AG04450 (cell line): ENCODE results near the gene DRD1. TPM values are rescaled to one million over a fixed set of nuclear protein-coding genes. Genes with fewer than 3 reads are reported as not detected.

Experiments used
- CTCF ChIA-PET: fragments of 300-600, 350-600 bp; formaldehyde crosslinking; extraction: SDS; loops from one replicate; lab custom pipeline; 2022; ENCODE audit warnings: antibody characterized with exemption, inconsistent platforms; lab: Charles Lee
- POLR2A ChIA-PET: fragments of 350-600 bp; formaldehyde crosslinking; extraction: SDS; loops from one replicate; lab custom pipeline; 2021; ENCODE audit warnings: antibody characterized with exemption, inconsistent platforms; lab: Yijun Ruan, JAX
- DNase-seq: peaks from one replicate; pipeline ENCODE4 v3.0.0-alpha.2; 2011; ENCODE audit warnings: low read depth, low spot score
- H3K27ac ChIP-seq: one replicate; pipeline ENCODE4 v1.5.1; 2012; ENCODE audit warnings: low read depth, low read length, control low read depth
- H3K27me3 ChIP-seq: one replicate; pipeline ENCODE4 v1.6.0; 2012; ENCODE audit warnings: low read length; ENCODE audit not compliant: control insufficient read depth, insufficient read depth
- H3K4me3 ChIP-seq: 2 replicates; pipeline ENCODE4 v1.5.1; 2011; ENCODE audit warnings: mild to moderate bottlenecking, low read depth, low read length, control low read depth
- H3K9me3 ChIP-seq: 2 replicates; pipeline ENCODE4 v1.5.1; 2012; ENCODE audit warnings: low read length; ENCODE audit not compliant: control insufficient read depth, insufficient read depth
- polyA minus RNA-seq: library from RNA; depleted of rRNA, polyadenylated mRNA; stranded (reverse); fragments of >200 nt; gene quantifications from 2 replicates; pipeline ENCODE4 v1.2.3, GENCODE V29; 2011; rRNA and poly(A)+ RNA removed
- polyA plus RNA-seq: library from polyadenylated mRNA; depleted of rRNA; stranded (reverse); fragments of >200 nt; gene quantifications from 2 replicates; pipeline ENCODE4 v1.2.3, GENCODE V29; 2011; rRNA removed
- TF ChIP-seq, protein P1 (sequence below): IDR thresholded peaks from 2 replicates; pipeline ENCODE4 v1.5.1; 2011; ENCODE audit warnings: low read depth, low read length, control low read depth, inconsistent platforms

Gene DRD1
- 0.11 TPM in 2 replicates for polyA plus RNA-seq
- polyA minus RNA-seq: 0.09 TPM in 2 replicates

DNA sequence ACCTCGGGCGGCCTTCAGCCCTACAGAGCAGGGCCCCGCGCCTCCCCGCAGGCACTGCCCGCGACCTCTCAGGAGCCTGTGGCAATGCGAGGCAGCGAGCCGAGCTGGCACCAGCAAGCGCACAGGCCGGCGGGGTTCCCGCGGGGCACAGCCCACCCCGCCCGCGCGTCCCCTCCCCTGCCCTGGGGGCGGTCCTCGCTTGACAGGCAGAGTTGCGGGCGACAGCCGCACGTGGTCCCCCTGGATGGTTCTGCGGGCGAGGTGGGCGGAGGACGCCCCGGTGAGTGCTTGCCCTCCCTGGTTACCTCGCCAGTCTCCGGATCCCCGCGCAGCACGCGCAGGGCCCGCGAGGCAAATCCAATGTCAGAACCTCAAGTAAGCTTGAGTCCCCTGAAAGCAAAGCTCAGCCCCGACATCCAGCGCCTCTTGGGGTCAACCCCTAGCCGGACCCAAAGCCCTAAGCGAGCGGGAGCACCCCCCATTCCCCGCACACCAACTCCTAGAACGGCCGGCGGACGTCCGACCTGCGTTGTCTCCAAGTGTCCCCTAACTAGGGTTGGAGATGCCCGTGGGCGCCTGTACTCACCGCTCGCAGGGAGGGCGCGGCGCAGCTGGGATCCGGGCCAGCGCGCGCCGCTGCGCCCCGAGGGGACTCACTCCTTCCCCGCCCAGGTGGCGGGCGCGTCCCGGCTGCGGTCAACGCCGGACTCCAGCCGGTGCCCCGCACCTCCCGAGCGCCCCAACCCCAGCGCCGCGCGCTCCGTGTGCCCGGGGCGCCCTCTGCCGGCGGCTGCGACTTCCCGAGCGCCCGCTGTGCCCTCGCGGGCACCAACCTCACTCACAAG is at the start of gene DRD1:
Gene DRD1 (minus strand): TSS at position 123 of the 845 bp plus-strand sequence. CDS start 1,083 bp downstream, outside the sequence.
- Histone ChIP-seq H3K27ac (no peak within 1 kb of the TSS), H3K4me3 (peak within 1 kb of the TSS; percentile 49), H3K27me3 (peaks cover 10% of the 10 kb centered on the region), H3K9me3 (no peaks in the 10 kb centered on the region)
- TF ChIP-seq, protein P1, sequence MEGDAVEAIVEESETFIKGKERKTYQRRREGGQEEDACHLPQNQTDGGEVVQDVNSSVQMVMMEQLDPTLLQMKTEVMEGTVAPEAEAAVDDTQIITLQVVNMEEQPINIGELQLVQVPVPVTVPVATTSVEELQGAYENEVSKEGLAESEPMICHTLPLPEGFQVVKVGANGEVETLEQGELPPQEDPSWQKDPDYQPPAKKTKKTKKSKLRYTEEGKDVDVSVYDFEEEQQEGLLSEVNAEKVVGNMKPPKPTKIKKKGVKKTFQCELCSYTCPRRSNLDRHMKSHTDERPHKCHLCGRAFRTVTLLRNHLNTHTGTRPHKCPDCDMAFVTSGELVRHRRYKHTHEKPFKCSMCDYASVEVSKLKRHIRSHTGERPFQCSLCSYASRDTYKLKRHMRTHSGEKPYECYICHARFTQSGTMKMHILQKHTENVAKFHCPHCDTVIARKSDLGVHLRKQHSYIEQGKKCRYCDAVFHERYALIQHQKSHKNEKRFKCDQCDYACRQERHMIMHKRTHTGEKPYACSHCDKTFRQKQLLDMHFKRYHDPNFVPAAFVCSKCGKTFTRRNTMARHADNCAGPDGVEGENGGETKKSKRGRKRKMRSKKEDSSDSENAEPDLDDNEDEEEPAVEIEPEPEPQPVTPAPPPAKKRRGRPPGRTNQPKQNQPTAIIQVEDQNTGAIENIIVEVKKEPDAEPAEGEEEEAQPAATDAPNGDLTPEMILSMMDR: peak; percentile 61
- POLR2A ChIA-PET: no interaction called here
- DNase-seq: no peak
- CTCF ChIA-PET: interaction anchor here (0.6 to 4.0 kb wide), 12 partner anchors 9 to 494 kb away, joined by 3 to 51 read pairs (median 4); no protein-coding TSS in a partner anchor

DNA sequence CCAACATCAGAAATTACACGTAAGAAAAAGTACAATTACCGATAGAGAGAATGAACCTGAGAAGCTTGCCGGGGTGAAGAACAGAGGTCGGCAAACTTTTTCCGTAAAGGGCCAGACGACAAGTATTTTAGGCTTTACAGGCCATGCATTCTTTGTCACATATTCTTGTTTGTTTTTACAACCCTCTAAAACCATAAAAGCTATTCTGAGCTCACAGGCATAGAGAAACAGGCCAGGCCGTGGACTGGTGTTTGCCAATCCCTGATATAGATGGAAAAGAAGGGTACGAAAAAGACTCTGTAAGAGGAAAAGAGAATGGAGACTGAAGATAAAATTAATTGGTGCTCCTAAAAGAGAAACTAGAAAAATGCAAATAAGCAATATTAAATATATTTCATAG is 49.7 kb upstream of the DRD1 start:
- ChIA-PET CTCF (no interaction called here), POLR2A (no interaction called here)
- no peak for DNase-seq
- no peaks in the 10 kb centered on the region for H3K9me3 ChIP-seq
- H3K27ac ChIP-seq: no peak overlapping the region
- H3K27me3 ChIP-seq: no peaks in the 10 kb centered on the region
- H3K4me3 ChIP-seq: no peak overlapping the region
- TF ChIP-seq, protein P1: no peak

DNA sequence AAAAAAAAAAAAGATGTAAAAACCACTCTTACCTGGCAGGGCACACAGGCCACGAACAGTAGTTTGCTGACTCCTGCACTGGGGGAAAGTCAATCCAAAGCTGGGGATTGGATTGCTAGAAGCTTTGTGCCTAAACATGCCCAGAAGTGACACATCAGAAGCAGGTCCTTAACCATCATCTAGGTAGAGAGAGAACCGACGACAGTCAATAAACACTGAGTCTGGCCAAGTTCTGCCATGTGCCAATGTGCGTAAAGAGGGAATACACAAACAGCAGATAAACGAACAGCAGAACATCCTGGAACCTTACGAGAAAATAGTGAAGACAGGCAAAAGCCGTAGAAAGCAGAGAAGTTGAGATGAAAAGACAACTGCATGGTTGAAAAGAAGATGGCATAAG is 49.3 kb upstream of the DRD1 start:
- TF ChIP-seq, protein P1: no peak
- Histone ChIP-seq H3K27me3 (no peaks in the 10 kb centered on the region), H3K9me3 (no peaks in the 10 kb centered on the region), H3K27ac (no peak overlapping the region), H3K4me3 (no peak overlapping the region)
- no peak for DNase-seq
- ChIA-PET POLR2A (no interaction called here), CTCF (no interaction called here)

DNA sequence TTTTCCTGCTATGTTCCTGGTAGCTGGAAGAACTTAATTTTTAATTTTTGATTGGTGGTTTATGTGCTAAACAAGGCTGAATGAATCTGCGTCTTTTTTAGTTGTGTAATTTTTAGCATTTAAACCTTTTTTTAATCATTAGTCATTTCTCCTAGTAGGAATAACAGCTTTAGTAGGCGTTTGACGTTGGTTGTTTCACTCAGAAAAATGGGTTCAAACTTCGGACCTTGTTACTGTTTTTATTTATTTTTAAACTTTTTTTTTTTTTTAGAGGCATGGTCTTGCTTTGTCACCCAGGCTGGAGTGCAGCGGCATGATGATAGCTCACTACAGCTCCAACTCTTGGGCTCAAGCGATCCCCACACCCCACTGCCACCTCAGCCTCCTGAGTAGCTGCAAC is 47.2 kb upstream of the DRD1 start:
- H3K27ac ChIP-seq: no peak overlapping the region
- H3K27me3 ChIP-seq: no peaks in the 10 kb centered on the region
- DNase-seq: no peak
- TF ChIP-seq, protein P1: no peak
- H3K4me3 ChIP-seq: no peak overlapping the region
- ChIA-PET POLR2A (interaction anchor here (0.6 kb wide), 1 partner anchor 9 kb away, joined by 5 read pairs; no protein-coding TSS in a partner anchor), CTCF (interaction anchor here (1.2 to 2.1 kb wide), 3 partner anchors 27 to 43 kb away, joined by 3 to 9 read pairs (median 4); no protein-coding TSS in a partner anchor)
- no peaks in the 10 kb centered on the region for H3K9me3 ChIP-seq
